HG02798 (cell line): ENCODE measurements around the gene UFC1.
A peak's percentile ranks its signal among the peaks of the same experiment; 100 is the strongest.

ENCODE experiments used
- ATAC-seq: cut with Tn5 transposase; IDR thresholded peaks from one replicate; pipeline ENCODE4 v1.9.1; 2021; ENCODE audit warnings: mild to moderate bottlenecking; ENCODE audit not compliant: unreplicated experiment, poor library complexity

UFC1 gene

DNA sequence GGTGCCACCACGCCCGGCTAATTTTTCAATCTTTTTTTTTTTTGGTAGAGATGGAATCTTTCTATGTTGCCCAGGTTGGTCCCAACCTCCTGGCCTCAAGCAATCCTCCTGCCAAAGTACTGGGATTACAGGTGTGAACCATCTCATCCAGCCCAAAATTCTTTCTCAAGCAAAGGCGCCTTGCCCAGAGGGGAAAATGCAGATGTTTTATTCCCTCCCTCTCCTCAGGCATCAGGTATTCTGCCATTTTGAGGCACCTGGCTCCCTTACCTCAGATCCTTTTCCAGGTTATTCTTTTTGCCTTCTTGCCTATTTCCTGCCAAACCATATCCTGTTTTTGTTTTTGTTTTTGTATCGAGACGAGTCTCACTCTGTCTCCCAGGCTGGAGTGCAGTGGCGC, 34.6 kb downstream of the UFC1 start:
- no peak for ATAC-seq

DNA sequence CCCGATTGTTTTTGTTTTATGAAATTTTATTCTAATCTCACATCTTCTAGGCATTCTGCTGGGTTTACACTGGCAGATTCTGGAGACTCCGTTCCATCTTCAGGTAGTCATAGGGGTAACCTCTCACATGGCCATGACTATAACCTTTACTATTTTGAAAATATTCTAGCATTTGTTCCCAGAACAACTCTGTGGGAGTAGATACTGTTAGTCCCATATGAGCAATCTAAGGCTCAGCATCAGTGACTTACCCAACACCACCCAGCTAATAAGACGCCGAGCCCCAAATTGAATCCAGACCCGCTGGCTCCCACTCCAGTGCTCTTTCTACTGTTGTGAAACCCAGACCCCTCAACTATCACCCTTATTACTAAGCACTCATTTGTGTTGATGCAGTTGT, 35.3 kb downstream of the UFC1 start:
- no peak for ATAC-seq

DNA sequence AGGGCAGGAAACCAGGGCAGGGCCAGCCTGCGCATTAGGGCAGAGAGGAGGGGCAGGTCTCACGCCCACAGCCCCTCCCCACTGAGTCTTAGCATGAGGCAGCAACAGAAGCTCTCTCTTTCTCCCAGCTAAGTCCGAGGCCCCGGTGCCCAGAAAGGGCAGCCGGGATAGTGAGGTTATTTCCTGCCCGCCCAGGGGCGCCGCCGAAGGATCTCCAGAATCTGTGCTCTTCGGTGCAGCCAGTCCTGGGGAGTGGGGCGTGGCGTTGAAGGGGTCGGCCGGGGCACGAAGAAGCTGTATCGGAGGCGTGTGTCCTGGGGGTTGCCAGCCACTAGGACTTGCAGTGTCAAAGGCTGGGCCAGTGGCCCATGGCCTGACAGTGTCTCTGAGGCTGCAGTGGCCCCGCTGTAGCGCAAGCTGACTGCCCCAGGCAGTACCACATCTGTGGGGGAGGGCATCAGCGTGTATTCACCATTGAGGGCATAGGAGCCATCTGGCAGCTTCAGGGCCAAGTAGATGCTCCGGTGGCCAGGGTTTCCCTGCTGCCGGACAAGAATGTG, 37.3 kb downstream of the UFC1 start:
- ATAC-seq = no peak

DNA sequence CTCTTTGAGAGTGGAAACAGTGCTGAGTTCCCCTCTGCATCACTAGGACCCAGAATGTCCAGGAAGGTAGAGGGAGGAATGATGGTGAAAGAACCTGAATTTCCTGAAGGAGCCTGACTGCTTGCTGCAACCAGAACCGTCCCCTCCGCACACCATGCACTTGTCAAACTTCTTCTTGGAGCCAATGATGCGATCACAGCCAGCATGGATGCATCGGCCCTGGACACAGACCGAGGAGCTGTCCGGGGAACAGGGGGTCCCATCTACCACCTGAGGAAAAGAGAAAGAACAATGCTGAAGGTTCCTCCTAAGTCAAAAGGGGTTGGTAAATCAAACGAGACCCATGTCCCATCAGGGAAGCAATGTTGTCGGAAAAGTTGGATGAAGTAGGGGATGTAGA, 38.2 kb downstream of the UFC1 start:
- ATAC-seq = no peak

DNA sequence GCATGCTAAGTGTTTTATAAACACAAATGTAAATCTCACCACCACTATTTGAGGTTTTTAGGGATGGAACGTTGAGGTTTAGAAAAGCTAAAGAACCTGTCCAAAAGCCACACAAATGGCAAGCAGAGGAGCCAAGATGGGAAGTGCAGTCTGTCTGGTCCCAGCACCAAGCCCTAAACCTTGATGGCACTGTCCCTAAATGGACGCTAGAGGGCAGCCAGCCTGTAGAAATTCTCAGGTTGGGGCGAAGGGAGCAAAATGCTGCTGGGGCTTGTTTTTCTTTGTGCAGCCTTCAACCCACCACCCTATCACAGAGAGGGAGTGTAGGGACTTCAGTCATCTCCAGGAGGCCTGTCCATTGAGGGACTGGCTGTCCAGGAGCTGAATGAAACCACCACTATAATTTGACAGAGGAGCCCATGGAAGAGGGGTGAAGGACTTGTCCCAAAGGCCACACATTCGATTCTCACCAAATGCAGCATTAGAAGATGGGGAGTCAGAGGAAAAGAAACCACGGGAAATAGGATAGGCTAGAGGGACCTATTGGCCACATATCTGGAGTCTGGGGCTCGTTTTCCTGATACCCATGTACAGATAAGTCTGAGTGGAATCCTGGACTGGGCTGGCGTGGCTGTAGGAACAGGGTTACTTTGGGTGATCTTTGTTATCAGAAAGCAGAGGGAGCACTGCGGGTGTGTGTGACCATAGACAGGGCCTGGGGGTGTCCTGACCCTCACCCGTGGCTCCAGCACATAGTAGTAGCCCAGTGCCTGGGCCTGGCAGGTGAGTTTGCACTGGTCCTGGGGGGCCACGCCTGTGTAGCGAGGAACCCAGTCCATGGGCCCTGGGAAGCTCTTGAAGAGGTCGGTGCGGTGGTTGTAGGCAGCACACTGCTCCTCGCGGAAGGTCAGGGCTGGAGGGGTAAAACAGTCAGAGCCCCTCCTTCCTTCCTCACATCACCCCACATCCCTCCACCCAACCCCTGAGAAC, 39.0 kb downstream of the UFC1 start:
- peak; percentile 60 for ATAC-seq

DNA sequence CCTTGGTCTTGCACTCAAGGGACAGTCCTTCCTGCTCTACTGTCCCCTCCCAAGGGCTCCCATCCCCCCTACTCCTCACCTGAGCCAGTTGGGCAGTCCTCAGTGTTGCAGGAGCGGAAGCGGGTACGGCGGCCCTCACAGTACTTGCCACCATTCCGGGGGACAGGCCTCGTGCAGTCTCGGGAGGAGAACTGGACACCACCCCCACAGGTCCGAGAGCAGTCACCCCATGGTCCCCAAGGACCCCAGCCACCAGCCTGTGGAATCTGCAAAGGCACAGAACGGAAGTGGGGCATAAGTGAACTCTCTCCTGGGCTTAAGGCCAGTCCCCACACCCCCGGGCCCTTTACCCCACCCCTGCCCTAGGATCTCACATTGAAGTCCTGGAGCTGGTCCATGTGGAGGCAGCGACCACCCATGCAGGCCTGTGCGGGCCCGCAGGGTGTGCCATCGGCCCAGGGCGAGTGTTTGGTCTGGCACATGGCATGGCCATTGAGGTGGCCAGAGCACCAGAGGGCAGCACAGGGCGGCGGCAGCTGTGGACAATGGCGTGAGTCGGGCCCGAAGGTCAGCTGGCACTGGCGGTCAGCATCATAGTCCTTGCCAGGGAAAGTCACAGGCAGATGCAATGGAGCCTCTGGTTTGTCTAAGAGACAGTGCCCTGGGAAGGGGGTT, 39.9 kb downstream of the UFC1 start:
- no peak for ATAC-seq

DNA sequence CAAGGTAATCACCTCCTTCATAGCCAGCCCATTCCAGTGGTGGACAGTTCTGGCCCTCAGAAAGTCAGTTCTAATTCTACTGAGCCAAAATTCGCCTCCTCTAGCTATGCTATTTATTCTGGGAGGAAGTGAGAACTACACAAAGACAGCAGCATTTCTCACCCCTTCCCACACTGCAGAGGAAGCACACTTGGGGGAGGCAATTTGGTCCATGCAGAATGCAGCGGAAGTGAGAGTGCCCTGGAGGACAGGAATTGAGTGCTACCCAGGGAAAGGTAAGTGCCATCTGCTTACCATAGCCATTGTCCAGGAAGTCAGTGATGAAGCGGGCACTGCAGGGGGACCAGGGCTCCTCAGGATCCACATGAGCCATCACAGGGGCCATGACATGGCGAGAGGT, 41.4 kb downstream of the UFC1 start:
- peak; percentile 46 for ATAC-seq

DNA sequence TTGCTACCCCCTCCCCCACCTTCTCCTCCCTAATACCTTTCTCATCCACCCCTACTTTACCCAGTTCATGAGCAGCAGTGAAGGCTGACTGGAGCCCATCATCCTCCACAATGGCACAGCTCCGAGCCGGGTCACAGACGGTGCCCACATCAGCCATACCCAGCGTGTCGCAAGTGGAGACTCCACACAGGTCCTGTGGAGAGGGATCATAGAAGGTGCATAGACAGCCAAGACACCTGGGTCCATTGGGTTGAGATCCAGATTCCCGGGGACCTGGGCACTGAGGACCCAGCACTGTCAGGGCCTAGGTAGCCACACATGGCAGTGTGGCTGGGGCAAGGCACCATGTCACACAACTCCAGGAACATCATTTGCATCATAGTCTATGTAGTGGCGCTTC, 42.3 kb downstream of the UFC1 start:
- ATAC-seq = no peak

DNA sequence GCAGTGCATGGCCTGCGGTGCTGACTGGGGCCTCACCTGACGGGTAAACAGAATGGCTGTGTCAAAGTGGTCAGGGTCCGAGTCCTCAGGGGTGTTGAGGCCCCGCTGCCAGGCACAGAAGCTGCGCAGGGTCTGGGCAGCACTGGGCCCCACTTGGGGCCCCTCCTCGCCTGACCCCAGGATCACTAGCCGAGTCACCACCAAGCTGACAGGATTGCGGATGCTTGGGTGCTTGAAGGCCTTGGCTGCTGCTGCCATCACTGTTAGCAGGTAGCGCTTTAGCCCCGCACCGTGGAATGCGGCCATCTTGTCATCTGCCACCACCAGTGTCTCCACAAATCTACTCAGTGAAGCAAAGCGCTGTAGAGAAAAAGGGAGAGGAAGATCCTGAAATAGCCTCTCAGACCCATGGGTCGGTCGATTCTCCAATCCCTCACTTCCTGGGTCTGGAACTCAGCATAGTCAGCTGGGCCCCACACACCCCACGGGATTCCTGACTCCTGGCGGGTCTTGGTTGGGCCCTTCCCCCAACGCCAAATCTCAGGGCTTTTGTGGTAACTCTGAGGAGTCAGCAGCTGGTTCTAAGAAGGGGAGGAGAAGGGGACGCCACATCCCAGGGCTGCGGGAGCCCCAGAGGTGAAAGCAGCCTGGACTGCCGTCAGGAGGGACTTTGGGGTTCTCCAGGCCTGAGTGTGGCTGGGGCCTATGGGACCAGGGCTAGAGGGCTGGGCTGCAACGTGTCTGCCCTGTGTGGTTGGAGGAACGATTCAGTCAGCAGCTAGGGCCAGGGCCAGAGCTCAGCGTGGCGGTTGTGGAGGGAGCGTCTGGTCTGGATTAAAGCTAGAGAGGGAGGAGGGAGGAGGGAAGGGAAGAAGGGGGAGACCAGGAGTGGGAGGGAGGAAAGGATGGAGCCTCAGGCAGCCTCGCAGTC, 43.0 kb downstream of the UFC1 start:
- ATAC-seq = no peak

DNA sequence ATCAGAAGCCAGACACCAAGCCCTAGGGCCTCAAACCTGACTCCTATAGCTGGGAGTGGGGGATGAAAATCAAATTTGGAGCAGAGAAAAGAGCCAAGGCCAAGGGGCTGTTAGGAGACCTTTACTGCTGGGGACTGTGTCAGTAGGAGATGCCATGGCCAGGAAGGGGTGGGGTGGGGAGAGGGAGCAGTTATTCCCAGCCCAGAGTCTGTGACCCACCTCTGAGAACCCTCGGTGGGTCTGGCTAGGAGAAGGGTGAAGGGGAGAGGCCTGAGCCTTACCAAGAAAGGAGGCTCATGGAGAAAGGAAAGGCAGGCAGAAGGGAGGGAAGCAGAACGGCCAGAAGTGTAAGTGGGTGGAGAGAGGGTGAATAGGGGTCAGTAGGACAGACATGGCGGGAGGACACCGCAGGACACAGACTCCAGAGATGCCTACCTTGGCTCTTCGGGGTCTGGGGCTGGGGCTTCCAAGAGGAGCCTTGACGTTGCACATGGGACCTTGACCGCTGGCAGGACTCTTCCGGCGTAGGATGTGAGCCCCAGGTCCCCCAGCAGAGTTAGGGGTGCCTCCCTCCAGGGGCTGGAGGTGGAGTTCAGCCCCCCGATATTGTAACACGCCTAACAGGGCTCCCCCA, 43.9 kb downstream of the UFC1 start:
- ATAC-seq = no peak

DNA sequence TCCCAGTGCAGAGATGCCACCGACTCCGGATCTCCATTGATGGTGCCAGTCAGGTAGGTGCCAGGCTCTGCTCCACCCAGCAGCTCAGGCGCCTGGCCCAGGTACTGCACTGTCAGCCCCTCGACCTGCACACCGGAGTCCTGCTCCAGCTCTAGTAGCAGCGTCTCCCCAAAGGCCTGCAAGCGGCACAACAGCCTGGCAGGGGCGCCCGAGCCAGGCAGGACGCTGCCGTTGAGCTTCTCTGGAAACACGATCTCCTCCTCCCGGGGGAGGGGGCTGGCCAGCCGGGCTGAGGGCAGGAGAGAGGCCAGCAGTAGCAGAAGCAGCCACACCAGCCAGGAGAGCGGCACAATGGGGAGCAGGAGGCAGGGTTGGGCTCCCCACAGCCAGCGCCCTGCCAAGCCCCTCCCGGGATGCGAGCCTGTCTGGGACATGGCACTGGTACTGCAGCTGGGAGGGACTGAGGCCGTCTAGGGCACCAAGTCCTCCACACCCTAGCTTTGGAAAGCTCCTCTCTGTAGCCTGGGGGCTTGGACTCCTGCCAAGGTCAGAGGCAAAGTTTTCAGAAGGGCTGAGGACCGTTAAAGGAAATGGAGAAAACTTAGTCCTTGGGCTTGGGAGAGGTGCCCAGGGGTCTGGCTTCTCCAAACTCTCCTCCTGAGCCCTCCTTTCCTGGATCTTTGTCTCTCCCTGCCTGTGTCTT, 44.6 kb downstream of the UFC1 start:
- no peak for ATAC-seq

DNA sequence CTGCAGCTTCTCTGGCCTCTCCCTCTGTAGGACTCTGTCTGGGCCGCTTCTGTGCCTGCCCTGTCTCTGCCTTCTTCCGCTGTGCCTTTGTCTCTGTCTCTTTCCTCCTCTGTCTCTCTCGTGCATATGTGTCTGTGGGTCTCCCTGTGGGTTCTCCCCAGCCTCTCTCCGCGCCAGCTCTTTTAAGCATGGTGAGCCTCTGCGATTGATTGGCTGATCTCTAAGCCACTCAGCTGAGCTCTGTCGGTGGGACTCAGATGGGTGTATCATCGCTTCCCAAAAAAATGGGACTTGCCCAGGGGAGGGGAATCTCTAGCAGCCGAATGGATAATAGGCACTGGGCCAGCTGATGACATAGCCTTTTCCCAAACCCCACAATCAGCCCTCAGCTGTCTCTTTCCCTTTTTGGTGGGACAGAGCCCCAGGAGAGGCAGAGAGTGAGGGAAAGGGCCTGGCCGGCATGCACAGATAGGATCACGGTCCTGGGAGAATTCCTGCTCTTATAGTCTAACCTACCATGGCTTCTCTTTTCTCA, 45.2 kb downstream of the UFC1 start, which contains the start of gene ADAMTS4:
Gene ADAMTS4, minus strand, starts transcription at position 158 of the 535 bp plus-strand sequence. CDS start 427 bp downstream, outside the sequence.
- ATAC-seq = no peak

DNA sequence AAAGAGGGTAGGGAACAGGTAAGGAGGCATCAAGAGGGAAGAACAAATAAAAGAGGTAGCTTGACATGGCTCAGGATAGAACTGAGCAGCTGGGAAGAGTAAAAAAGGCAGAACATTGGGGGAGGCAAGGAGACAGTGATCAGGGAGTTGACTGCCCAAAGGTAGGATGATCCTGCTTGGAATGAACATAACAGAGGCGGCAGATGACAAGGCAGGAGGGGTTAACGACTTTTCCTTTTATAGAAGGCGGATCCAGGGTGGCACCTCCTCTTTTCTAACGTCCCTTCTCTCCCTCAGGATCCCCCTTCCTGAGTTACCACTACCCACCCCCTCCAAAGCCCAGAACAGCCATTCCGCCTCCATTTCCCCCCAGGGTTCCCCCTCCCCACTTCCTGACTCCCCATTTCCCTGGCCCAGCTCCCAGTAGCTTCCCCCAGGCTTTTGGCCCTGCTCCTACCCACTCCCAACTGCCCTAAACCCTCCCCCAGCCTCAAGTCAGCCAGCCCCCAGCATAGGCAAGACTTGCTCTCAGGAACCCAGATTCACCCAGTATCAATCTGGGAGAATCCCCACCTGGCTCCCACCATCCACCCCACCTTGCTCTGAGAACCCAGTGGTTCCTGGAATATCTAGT, 45.8 kb downstream of the UFC1 start:
- no peak for ATAC-seq

DNA sequence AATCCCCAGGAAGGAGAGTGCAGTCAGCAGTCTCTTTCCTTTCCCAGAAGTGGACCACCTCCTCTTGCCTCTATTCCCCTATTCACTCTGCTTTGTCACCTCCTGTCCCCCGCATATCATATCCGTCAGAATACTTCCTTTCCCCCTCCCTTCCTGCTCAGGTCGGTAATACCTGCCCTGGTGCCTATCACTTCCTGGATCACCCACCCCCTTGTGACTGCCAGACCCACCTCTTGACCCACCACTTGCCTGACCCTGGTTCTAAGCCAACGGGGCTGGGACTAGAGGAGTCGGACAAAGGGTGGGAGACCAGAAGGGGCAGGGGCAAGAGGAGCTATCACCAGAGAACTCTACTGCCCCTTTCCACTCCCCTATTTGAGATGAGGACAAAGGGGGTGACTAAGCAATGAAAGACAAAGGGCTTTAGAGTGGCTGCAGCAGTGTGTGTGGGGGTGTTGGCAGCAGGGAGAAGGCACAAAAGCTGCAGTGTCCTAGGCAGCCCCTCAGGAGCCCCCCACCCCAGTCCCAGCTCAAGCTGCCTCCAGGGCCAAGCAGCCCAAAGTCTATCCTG, 46.7 kb downstream of the UFC1 start:
- no peak for ATAC-seq

DNA sequence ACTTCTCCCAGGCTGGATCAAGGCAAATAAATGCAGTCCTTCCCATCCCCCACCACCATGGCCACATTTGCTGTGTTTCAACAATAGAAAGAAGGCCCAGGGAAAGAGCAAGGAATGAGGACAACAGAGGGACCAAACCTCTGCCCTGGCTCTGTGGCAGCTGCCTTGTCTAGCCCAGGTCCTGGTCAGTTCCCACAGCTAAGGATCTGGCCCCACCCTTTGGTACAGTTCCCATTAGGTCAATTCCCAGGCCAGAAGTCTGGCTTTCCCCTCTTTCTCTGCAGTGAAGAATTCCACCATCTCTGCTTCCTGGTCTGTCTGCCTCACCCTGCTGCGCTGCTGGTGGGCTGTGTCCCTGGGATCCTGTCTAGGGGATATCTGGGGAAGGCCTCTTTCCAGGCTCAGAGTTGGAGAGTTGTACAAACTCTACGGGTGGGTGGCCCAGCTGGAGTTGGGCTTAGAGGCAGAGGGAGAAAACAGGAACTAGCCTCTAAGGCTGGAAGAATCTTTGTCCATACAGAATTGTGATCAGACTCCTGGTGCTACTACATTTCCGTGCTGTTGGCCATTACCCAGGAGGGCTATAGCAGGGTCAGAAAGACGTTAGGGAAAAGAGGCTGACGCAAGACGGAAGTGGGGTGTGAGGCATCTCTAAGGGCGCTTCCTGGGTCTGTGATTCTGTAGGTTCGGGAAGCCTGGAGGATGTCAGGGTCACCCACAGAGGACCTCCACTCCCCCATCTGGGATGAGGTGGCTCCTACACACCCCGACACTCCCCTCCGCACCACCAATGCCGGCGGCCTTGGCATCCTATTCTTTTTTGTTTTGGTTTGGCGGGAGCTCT, 47.4 kb downstream of the UFC1 start:
- no peak for ATAC-seq

DNA sequence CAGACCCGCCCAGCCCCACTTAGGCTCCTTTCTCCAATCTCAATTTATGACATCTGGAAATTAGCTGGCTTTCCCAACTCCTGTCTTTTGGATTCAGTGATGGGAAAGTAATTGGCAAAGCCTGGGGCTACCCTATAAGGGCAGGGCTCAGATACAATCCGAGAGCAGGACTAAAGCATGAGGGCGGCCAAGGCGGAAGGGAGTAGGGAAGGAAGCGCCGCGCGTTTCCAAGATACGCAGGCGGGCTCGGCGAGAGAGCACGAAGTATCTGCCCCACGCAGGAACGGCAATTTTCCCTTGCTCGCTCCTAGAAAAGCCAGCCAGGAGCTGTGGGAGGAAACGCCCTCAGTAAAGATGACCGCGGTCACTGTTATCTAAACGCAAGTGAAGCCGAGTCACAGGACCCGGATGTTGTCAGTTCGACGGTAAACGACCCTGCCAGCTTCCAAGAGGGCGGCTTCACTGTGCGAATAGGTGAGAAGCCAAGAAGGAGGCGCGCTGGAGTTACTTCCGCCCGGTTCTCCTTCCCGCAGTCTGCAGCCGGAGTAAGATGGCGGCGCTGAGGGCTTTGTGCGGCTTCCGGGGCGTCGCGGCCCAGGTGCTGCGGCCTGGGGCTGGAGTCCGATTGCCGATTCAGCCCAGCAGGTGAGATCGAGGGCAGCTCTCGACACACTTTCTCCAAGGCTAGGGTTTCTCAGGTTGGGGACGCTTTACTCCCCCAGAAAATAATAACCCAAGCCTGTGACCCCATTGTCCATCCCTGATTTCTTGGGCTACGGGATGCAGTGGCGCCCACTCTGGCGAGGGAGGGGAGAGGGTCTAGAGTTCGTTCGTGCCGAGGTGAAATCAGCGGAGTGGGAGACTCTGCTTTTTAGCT, 48.3 kb downstream of the UFC1 start, which contains the start of gene NDUFS2:
Gene NDUFS2, plus strand, starts transcription at position 532 of the 877 bp plus-strand sequence. Its CDS starts 19 bp downstream, at position 551.
- peak; percentile 98 for ATAC-seq
